ENCODE results near the gene RIPPLY2. TPM values are rescaled to one million over a fixed set of nuclear protein-coding genes. Genes with fewer than 3 reads are reported as not detected.
"Not testable (repeated sequence)": the region's sequence is repeated elsewhere in the genome, so short reads cannot be mapped to it uniquely, and the experiment has no call there.

Gene RIPPLY2, protein sequence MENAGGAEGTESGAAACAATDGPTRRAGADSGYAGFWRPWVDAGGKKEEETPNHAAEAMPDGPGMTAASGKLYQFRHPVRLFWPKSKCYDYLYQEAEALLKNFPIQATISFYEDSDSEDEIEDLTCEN
- total RNA-seq (2022) (not detected in 2 replicates), Bru-seq, nascent RNA (not detected), BruChase-seq, experiment 1, labeled RNA remaining after a 6-hour chase (not detected), BruChase-seq, experiment 2, labeled RNA remaining after a 2-hour chase (not detected)
- long read RNA-seq, result 0 reads

DNA sequence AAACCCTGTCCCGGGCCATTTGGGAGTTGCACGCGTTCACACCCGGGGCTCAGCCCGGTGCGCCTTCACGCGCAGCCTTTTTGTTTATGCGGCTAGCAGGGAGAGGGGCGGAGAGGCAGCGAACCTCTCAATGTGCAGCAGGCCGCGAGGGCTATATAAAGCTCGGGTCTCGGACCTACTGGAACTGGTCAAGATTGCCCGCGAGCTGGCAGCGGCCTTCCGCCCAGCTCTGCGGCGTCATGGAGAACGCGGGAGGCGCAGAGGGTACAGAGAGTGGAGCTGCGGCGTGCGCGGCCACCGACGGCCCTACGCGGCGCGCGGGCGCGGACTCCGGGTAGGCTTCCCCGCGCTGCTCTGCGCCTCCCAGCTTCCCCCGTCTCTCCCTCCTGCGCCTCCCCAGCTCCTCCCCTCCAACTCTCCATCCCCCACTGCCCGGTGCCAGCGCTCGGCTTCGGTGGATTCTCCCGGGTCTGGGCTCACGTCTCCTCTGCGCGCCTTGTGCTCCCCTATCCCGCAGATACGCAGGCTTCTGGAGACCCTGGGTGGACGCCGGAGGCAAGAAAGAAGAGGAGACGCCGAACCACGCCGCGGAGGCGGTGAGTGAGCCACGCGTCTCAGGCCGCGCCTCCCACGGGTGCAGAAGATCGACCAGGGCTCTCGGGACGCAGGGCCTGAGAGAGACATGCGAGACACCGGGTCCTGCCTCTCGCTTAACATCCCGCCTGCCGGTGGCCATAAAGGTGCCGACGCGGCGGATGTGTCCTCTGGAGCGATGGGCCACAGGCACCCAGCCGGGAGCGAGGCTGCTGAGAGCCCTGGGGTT, at the start of gene RIPPLY2:
TSS of gene RIPPLY2 (plus strand) at position 183 of the 823 bp plus-strand sequence. CDS start at position 240, 57 bp downstream.
- Mint-ChIP-seq H3K27ac (ENCODE audit: low read depth, unreplicated experiment) (no peak within 1 kb of the TSS), H3K27me3 (ENCODE audit: insufficient read depth, unreplicated experiment) (peaks cover 62% of the 10 kb centered on the region), H3K4me1 (ENCODE audit: insufficient read depth, unreplicated experiment) (no peaks in the 10 kb centered on the region), H3K4me3 (ENCODE audit: unreplicated experiment) (peak within 1 kb of the TSS; percentile 19), H3K36me3 (ENCODE audit: insufficient read depth, unreplicated experiment) (no peaks in the 10 kb centered on the region), H3K9me3 (ENCODE audit: unreplicated experiment) (peaks cover 7% of the 10 kb centered on the region)
- TF ChIP-seq, protein P1, sequence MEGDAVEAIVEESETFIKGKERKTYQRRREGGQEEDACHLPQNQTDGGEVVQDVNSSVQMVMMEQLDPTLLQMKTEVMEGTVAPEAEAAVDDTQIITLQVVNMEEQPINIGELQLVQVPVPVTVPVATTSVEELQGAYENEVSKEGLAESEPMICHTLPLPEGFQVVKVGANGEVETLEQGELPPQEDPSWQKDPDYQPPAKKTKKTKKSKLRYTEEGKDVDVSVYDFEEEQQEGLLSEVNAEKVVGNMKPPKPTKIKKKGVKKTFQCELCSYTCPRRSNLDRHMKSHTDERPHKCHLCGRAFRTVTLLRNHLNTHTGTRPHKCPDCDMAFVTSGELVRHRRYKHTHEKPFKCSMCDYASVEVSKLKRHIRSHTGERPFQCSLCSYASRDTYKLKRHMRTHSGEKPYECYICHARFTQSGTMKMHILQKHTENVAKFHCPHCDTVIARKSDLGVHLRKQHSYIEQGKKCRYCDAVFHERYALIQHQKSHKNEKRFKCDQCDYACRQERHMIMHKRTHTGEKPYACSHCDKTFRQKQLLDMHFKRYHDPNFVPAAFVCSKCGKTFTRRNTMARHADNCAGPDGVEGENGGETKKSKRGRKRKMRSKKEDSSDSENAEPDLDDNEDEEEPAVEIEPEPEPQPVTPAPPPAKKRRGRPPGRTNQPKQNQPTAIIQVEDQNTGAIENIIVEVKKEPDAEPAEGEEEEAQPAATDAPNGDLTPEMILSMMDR (IDR thresholded peaks at IDR 0.05; ENCODE audit: unreplicated experiment), result no peak
- intact Hi-C loops (cut with micrococcal nuclease), result no loop called here
- no peak for DNase-seq (ENCODE audit: unreplicated experiment)
- ChIA-PET CTCF (no interaction called here), POLR2A (no interaction called here)
- BruUV-seq (replicated peaks), result no TSS peak

DNA sequence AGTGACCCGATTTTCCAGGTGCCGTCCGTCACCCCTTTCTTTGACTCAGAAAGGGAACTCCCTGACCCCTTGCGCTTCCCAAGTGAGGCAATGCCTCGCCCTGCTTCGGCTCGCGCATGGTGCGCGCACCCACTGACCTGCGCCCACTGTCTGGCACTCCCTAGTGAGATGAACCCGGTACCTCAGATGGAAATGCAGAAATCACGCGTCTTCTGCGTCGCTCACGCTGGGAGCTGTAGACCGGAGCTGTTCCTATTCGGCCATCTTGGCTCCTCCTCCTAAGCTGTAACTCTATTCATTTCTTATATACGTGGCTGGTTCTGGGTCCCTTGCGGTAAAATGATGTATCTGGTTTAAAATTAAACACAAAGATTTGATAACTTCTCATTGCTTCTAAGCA, 49.7 kb upstream of the RIPPLY2 start:
- DNase-seq (ENCODE audit: unreplicated experiment); CTCF ChIA-PET; H3K27me3 Mint-ChIP-seq (ENCODE audit: insufficient read depth, unreplicated experiment); BruUV-seq (replicated peaks); H3K4me1 Mint-ChIP-seq (ENCODE audit: insufficient read depth, unreplicated experiment); POLR2A ChIA-PET; intact Hi-C loops (cut with micrococcal nuclease); H3K9me3 Mint-ChIP-seq (ENCODE audit: unreplicated experiment); H3K36me3 Mint-ChIP-seq (ENCODE audit: insufficient read depth, unreplicated experiment); H3K27ac Mint-ChIP-seq (ENCODE audit: low read depth, unreplicated experiment); H3K4me3 Mint-ChIP-seq (ENCODE audit: unreplicated experiment): not testable (repeated sequence)

DNA sequence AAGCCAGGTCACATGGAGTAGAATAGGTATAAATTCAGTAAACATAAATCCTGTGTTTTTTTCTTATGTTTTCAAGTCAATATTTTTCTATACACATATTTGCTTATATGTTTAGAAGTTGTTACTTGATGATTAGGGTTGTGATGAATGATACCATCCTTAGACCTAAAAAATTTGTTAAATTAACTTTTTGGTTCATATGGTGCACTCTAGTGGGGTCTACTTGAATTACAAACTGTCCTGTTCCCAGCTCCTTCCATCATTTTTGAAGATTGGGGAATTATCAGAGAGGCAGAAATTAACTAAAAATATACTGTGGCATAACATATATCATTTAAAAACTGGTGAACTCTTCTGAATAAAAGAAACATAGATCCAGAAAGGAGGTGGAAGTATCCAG, 48.3 kb upstream of the RIPPLY2 start:
- Mint-ChIP-seq H3K4me3 (ENCODE audit: unreplicated experiment) (no peak overlapping the region), H3K36me3 (ENCODE audit: insufficient read depth, unreplicated experiment) (no peaks in the 10 kb centered on the region), H3K4me1 (ENCODE audit: insufficient read depth, unreplicated experiment) (no peaks in the 10 kb centered on the region), H3K27me3 (ENCODE audit: insufficient read depth, unreplicated experiment) (no peaks in the 10 kb centered on the region), H3K27ac (ENCODE audit: low read depth, unreplicated experiment) (no peak overlapping the region), H3K9me3 (ENCODE audit: unreplicated experiment) (no peaks in the 10 kb centered on the region)
- TF ChIP-seq, protein P1 (IDR thresholded peaks at IDR 0.05; ENCODE audit: unreplicated experiment), result no peak
- CTCF ChIA-PET, result interaction anchor here (0.6 to 1.7 kb wide), 2 partner anchors 16 to 190 kb away, joined by 3 to 6 read pairs; no protein-coding TSS in a partner anchor
- POLR2A ChIA-PET, result interaction anchor here (0.5 kb wide), 1 partner anchor 22 kb away, joined by 3 read pairs; no protein-coding TSS in a partner anchor
- intact Hi-C loops (cut with micrococcal nuclease), result loop anchor here (1.0 kb wide), 1 partner anchor 190 kb away; no protein-coding TSS in a partner anchor
- no peak for DNase-seq (ENCODE audit: unreplicated experiment)
- no TSS peak for BruUV-seq (replicated peaks)

DNA sequence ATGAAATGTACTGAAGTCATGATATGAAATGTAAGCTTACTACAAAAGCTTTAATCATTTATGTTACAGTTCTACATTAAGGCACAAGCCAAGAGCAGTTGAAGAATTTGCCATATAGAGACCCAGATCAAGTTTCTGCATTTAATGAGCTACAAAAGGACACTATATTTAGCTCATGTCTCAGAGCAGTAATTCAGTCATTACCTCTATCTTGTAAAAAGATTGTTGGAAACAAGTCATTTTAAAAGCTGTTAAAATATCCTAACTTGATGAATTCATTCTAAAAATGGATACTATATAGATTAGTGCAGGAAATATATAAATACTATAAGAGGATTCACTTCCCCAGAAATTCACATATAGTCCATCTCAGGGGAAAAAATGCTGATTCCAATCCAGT, 45.2 kb upstream of the RIPPLY2 start:
- no peaks in the 10 kb centered on the region for H3K27me3 Mint-ChIP-seq (ENCODE audit: insufficient read depth, unreplicated experiment)
- no peak for DNase-seq (ENCODE audit: unreplicated experiment)
- no peak overlapping the region for H3K4me3 Mint-ChIP-seq (ENCODE audit: unreplicated experiment)
- no peaks in the 10 kb centered on the region for H3K9me3 Mint-ChIP-seq (ENCODE audit: unreplicated experiment)
- no TSS peak for BruUV-seq (replicated peaks)
- intact Hi-C loops (cut with micrococcal nuclease), result no loop called here
- ChIA-PET CTCF (interaction anchor here (0.7 to 0.9 kb wide), 2 partner anchors 209 to 266 kb away, joined by 3 read pairs; no protein-coding TSS in a partner anchor), POLR2A (no interaction called here)
- H3K27ac Mint-ChIP-seq (ENCODE audit: low read depth, unreplicated experiment), result no peak overlapping the region
- TF ChIP-seq, protein P1 (IDR thresholded peaks at IDR 0.05; ENCODE audit: unreplicated experiment), result no peak
- H3K4me1 Mint-ChIP-seq (ENCODE audit: insufficient read depth, unreplicated experiment), result no peaks in the 10 kb centered on the region
- H3K36me3 Mint-ChIP-seq (ENCODE audit: insufficient read depth, unreplicated experiment), result no peaks in the 10 kb centered on the region

Data from MCF 10A (cell line).